Measurements from ENCODE around the gene MRPS10.

DNA sequence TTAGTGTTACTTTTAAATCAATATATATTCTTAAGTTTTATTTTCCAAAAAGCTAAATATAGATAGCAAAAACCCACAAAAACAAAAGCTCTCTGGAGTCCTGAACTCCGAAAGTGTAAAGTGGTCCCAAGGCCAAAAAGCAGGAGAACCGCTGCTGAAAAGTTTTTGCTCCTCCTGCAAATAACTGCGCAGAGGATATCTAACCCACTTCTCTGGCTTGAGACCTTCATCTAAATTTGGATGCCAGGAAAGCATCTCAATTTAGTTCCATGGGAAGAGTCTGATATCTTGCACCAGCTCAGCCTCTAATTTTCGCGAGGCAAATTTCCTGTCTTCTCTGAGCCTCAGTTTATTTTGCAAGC lies 523 bp downstream of the MRPS10 start:
- TF ChIP-seq, protein P1, sequence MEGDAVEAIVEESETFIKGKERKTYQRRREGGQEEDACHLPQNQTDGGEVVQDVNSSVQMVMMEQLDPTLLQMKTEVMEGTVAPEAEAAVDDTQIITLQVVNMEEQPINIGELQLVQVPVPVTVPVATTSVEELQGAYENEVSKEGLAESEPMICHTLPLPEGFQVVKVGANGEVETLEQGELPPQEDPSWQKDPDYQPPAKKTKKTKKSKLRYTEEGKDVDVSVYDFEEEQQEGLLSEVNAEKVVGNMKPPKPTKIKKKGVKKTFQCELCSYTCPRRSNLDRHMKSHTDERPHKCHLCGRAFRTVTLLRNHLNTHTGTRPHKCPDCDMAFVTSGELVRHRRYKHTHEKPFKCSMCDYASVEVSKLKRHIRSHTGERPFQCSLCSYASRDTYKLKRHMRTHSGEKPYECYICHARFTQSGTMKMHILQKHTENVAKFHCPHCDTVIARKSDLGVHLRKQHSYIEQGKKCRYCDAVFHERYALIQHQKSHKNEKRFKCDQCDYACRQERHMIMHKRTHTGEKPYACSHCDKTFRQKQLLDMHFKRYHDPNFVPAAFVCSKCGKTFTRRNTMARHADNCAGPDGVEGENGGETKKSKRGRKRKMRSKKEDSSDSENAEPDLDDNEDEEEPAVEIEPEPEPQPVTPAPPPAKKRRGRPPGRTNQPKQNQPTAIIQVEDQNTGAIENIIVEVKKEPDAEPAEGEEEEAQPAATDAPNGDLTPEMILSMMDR (IDR thresholded peaks at IDR 0.05), result no peak
- TF ChIP-seq SIN3A (IDR thresholded peaks at IDR 0.05; ENCODE audit: borderline replicate concordance, insufficient read depth, low read depth, low read length) (no peak), POLR2AphosphoS5 (IDR thresholded peaks at IDR 0.05; ENCODE audit: low read depth, low read length) (no peak)
- TF ChIP-seq, protein P2, sequence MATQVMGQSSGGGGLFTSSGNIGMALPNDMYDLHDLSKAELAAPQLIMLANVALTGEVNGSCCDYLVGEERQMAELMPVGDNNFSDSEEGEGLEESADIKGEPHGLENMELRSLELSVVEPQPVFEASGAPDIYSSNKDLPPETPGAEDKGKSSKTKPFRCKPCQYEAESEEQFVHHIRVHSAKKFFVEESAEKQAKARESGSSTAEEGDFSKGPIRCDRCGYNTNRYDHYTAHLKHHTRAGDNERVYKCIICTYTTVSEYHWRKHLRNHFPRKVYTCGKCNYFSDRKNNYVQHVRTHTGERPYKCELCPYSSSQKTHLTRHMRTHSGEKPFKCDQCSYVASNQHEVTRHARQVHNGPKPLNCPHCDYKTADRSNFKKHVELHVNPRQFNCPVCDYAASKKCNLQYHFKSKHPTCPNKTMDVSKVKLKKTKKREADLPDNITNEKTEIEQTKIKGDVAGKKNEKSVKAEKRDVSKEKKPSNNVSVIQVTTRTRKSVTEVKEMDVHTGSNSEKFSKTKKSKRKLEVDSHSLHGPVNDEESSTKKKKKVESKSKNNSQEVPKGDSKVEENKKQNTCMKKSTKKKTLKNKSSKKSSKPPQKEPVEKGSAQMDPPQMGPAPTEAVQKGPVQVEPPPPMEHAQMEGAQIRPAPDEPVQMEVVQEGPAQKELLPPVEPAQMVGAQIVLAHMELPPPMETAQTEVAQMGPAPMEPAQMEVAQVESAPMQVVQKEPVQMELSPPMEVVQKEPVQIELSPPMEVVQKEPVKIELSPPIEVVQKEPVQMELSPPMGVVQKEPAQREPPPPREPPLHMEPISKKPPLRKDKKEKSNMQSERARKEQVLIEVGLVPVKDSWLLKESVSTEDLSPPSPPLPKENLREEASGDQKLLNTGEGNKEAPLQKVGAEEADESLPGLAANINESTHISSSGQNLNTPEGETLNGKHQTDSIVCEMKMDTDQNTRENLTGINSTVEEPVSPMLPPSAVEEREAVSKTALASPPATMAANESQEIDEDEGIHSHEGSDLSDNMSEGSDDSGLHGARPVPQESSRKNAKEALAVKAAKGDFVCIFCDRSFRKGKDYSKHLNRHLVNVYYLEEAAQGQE (IDR thresholded peaks at IDR 0.05; ENCODE audit: insufficient read depth in 1 of 2, low read depth in 2 of 2, low read length in 1 of 2), result no peak

Measured in Panc1 (cell line).